AG10803 (cell line): Measurements from ENCODE around the gene SBDS.
A peak's percentile ranks its signal among the peaks of the same experiment; 100 is the strongest.
"Not testable (repeated sequence)": the region's sequence is repeated elsewhere in the genome, so short reads cannot be mapped to it uniquely, and the experiment has no call there.

Experiments
- DNase-seq: peaks from one replicate; pipeline ENCODE4 v3.0.0; 2010; ENCODE audit warnings: low read depth
- H3K4me3 ChIP-seq: 2 replicates; pipeline ENCODE4 v1.5.1; 2011; ENCODE audit warnings: mild to moderate bottlenecking, low read length, control low read depth
- TF ChIP-seq, protein P1 (sequence below): conservative IDR thresholded peaks from 2 replicates; pipeline ENCODE4 v1.5.1; 2011; ENCODE audit warnings: mild to moderate bottlenecking, low read length, control low read depth, inconsistent platforms

The SBDS gene

DNA sequence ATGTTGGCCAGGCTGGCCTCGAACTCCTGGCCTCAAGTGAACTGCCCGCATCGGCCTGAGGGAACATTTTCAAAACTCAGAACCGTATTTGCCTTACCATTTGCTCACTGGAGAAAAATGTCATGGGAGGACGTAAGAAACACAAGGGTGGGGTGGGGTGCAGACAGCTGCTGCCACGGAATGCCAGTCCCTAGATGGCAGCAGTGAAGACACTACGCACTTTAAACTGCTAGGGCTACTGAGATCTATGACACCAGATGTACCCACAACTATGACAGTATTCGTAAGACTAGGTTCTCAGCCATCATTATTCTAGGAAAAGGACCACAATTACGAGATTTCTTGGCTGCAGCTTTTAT is 716 bp downstream of the SBDS start:
- DNase-seq: peak; percentile 91
- H3K4me3 ChIP-seq: peak overlapping the region; percentile 72
- TF ChIP-seq, protein P1, sequence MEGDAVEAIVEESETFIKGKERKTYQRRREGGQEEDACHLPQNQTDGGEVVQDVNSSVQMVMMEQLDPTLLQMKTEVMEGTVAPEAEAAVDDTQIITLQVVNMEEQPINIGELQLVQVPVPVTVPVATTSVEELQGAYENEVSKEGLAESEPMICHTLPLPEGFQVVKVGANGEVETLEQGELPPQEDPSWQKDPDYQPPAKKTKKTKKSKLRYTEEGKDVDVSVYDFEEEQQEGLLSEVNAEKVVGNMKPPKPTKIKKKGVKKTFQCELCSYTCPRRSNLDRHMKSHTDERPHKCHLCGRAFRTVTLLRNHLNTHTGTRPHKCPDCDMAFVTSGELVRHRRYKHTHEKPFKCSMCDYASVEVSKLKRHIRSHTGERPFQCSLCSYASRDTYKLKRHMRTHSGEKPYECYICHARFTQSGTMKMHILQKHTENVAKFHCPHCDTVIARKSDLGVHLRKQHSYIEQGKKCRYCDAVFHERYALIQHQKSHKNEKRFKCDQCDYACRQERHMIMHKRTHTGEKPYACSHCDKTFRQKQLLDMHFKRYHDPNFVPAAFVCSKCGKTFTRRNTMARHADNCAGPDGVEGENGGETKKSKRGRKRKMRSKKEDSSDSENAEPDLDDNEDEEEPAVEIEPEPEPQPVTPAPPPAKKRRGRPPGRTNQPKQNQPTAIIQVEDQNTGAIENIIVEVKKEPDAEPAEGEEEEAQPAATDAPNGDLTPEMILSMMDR: peak; percentile 47

DNA sequence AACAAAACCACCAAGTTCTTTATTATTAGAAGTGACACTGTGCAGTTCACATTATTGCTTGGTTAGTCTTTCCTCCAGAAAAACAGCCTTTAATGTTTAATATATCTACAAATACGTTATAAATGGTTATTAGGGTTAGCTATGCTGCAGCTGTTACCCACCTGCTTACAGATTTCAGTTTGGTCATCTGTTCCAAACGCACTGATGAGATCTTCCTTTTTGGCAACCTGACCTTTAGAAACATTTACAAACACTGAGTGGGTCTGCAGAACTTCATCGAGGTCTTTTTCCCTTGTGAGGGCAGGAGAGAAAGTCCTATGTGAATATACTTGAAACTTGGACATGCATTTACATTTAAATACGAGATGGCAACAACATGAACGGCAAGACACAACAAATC is 1.3 kb downstream of the SBDS start:
- peak; percentile 9 for DNase-seq
- peak overlapping the region; percentile 72 for H3K4me3 ChIP-seq

DNA sequence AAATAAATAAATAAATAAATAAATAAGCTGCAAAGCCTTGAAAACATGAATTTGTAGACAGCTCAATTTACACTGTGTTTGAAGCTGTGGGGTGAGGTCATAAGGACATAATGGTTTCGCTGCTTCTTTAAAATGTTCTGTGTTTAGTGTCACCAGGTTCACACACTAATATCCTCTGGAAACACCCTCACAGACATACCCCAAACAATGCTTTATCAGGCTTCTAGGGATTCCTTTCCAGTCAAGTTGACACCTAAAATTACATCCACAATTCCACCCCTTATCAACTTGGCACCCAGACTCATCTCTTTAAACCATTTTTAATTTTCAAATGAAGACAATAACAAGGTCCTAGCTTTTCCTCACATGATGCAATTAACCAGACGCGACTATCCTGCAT is 5.8 kb downstream of the SBDS start:
- not testable (repeated sequence) for DNase-seq, H3K4me3 ChIP-seq

DNA sequence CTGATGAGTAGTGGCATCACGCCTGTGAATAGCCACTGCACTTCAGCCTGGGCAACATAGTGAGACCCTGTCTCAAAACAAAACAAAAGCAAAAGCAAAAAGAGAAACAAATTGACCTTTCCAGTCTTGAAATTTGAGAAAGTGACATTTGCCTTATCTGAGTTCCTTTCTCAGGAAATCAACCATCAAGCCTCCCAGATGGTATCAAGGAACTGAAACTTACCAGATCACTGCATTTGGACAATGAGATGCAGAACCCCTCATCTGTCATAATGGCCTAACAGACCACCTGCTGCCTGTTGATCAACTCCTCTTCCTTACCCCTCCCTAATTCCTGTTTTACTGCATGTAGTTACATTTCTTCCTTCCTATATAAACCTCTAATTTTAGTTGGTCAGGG is 15.1 kb downstream of the SBDS start:
- not testable (repeated sequence) for DNase-seq, H3K4me3 ChIP-seq

DNA sequence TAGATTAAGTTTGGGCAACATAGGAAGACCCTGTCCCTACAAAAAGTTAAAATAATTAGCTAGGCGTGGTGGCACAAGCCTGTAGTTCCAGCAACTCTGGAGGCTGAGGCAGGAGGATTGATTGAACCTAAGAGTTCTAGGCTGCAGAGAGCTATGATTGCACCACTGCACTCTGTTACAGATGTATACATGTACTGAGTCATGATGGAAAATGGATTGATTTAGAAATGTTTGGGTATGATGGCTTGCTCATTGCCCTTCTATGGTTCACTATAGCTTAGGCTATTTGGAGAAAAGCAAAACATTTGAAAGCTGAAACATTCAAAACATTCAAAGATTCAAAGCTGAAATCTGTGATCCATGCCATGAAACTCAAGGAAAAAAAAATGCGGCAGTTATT is 16.4 kb downstream of the SBDS start:
- not testable (repeated sequence) for DNase-seq, H3K4me3 ChIP-seq

DNA sequence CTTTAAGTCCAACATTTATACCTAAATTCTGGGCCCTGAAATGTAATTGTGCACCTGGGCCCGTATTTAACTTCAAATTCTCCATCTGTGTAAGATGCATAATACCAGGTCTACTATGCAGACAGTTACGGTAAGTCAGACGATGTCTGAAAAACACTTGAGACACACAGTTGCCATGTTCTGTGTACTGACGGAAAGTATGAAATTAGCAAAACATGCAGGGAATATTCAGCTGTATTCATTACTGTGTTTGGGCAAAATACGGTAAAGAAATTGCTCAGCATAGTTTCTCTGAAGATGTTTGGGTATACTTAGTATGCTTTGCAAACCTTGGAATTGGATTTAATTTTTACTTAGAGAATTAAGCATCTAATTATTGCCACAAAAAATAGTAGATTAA is 17.1 kb downstream of the SBDS start:
- DNase-seq, H3K4me3 ChIP-seq: not testable (repeated sequence)

DNA sequence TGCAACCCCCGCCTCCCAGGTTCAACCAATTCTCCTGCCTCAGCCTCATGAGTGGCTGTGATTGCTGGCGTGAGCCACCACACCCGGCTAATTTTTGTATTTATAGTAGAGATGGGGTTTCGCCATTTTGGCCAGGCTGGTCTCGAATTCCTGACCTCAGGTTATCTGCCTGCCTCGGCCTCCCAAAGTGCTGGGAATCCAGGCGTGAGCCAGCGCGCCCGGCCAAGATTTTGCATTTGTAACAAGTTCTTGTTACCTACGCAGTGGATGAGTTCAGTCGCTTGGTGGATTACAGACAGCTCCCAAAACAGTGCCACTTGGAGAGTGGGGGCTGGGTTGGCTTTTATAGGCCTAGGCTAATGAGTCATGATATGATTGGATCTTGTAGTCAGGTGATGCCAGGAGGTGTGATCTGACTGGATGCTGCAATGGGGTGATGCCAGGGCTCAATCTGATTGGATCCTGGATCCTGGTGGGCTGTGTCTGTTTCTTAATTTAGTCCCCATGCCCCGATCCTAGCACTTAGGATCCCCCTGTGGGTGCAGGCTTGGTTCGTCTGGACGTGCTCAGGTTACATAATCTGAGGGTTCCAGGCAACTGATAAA is 20.3 kb downstream of the SBDS start:
- no peak overlapping the region for H3K4me3 ChIP-seq
- TF ChIP-seq, protein P1: no peak
- no peak for DNase-seq

DNA sequence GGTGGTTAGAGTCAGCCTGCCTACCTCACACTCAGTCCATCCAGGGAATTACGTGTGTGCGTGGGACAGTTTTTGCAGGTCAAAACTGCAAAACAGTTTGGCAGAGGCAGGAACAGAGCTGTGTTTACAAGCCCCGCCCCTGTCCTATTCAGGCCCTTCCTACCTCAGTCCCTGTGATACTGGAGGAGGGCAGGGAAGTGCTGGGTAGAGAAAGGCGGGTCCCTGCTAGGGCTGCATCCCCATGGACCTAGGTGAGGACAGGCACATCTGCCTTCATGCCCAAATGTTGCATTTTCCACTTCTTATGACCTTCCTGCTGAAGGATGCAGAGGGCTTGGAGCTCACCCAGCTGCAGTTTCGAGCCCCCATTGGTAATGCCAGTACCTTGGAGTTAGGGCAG is 25.1 kb downstream of the SBDS start:
- no peak for DNase-seq
- TF ChIP-seq, protein P1: no peak
- H3K4me3 ChIP-seq: no peak overlapping the region

DNA sequence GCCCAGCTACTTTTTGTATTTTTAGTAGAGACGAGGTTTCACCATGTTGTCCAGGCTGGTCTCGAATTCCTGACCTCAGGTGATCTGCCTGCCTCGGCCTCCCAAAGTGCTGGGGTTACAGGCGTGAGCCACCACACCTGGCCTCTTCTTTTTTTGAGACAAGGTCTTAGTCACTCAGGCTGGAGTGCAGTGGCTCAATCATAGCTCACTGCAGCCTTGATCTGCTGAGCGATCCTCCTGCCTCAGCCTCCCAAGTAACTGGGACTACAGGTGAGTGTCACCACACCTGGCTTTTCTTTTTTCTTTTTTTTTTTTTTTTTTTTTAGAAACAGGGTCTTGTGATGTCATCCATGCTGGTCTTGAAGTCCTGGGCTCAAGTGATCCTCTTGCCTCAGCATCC is 26.4 kb downstream of the SBDS start:
- not testable (repeated sequence) for DNase-seq, H3K4me3 ChIP-seq

DNA sequence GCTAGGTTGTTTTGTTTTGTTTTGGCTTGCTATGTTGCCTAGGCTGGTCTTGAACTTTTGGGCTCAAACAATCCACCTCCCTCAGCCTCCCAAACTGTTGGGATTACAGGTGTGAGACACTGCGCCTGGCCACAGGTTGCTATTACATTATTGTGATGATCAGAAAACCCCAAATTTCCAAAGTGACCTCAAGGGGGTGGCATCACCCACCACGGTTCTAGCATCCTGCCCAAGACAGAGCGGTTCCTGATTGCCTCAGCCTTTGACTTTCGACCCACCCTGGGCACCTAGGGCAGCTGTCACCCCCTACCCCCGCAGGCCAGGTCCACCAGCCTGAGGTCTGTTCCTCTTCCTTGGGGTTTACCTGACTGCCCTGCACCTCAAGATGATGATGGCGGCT is 28.4 kb downstream of the SBDS start:
- DNase-seq: no peak
- H3K4me3 ChIP-seq: no peak overlapping the region
- TF ChIP-seq, protein P1: no peak

DNA sequence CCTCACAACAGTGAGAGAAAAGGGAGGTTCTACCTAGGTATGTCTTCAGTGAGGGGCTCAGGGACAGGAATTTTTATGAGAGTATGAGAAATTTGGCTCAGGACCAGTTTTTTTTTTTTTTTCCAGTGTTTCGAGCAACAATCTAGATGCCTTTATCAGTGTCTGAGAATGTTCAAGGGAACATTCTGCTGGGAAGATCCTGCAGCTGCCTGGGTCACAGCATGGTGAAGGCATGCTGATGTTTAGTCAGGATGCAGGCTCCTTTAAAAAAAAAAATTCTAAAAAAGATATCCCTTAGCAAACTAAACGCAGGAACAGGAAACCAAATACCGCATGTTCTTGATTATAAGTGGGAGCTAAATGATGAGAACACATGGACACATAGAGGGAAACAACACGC is 31.0 kb downstream of the SBDS start:
- peak; percentile 39 for DNase-seq
- TF ChIP-seq, protein P1: no peak

More for the DNA sequence above, 31.0 kb downstream of the SBDS start:
- H3K4me3 ChIP-seq: no peak overlapping the region
